RPMI8226 (cell line): ENCODE measurements around the gene GRK2.

Source experiments
- DNase-seq: peaks from one replicate; pipeline ENCODE4 v3.0.0-alpha.2; 2015

Gene GRK2

DNA sequence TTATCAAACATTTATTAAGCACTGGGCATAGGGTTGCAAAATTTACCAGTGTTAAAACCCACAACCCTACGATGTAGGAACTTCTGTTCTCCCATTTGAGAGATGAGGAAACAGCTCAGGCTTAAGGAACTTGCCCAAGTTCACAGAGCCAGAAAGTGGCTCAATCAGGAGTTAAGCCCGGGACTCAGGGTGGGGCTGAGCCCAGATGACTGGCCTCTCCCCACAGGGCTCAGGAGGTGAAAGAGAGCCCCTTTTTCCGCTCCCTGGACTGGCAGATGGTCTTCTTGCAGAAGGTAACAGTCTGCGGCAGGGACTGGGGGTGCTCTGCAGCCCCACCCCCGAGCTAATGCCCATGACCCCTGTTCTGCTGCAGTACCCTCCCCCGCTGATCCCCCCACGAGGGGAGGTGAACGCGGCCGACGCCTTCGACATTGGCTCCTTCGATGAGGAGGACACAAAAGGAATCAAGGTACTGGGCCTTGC, 17.2 kb downstream of the GRK2 start:
- DNase-seq, result no peak

DNA sequence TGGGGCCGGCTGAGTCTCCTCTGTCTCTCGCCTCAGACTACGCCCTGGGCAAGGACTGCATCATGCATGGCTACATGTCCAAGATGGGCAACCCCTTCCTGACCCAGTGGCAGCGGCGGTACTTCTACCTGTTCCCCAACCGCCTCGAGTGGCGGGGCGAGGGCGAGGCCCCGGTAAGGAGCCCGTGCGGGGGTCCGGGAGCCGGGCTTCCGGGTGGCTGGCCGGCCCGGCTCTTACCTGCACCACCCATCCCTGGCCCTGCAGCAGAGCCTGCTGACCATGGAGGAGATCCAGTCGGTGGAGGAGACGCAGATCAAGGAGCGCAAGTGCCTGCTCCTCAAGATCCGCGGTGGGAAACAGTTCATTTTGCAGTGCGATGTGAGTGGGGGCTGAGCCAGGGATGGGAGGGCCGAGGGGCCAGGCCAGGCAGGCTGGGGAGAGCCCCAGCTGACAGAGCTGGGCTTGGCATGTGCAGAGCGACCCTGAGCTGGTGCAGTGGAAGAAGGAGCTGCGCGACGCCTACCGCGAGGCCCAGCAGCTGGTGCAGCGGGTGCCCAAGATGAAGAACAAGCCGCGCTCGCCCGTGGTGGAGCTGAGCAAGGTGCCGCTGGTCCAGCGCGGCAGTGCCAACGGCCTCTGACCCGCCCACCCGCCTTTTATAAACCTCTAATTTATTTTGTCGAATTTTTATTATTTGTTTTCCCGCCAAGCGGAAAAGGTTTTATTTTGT, 18.7 kb downstream of the GRK2 start:
- no peak for DNase-seq

DNA sequence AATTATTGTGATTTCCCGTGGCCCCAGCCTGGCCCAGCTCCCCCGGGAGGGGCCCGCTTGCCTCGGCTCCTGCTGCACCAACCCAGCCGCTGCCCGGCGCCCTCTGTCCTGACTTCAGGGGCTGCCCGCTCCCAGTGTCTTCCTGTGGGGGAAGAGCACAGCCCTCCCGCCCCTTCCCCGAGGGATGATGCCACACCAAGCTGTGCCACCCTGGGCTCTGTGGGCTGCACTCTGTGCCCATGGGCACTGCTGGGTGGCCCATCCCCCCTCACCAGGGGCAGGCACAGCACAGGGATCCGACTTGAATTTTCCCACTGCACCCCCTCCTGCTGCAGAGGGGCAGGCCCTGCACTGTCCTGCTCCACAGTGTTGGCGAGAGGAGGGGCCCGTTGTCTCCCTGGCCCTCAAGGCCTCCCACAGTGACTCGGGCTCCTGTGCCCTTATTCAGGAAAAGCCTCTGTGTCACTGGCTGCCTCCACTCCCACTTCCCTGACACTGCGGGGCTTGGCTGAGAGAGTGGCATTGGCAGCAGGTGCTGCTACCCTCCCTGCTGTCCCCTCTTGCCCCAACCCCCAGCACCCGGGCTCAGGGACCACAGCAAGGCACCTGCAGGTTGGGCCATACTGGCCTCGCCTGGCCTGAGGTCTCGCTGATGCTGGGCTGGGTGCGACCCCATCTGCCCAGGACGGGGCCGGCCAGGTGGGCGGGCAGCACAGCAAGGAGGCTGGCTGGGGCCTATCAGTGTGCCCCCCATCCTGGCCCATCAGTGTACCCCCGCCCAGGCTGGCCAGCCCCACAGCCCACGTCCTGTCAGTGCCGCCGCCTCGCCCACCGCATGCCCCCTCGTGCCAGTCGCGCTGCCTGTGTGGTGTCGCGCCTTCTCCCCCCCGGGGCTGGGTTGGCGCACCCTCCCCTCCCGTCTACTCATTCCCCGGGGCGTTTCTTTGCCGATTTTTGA, 19.5 kb downstream of the GRK2 start:
- DNase-seq, result no peak

DNA sequence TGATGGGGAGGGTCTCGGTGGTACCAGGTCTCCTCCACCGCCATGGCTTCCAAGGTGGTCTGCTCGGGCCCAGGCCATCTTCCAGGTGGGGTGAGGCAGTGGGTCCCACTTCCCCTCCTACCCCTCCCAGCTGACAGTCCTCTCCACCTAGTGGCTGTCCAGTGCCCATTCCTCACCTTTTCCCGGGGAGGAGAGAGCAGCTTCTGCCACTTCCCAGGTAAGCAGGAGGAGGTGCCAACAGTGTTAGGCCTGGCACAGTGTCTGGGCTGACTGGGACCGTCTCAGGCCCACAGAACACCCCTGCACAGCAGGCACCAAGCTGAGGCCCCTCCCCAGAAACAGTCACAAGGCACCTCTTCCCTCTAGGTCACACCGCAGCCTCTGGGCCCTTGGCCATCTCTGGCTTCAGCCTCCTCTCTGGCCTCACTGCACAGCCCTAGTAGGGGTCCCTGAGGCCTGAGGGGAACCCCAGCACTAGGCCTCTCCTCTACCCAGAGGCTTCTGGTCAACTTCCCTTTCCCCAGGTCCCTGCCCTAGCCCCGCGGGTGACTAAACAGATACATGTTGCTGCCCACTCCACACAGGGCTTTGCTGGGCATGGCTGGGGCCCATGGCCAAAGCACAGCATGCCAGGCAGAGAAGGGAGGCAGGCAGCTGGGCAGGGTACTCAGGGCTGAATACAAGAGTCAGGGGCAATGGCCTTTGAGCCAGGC, 20.5 kb downstream of the GRK2 start:
- no peak for DNase-seq

DNA sequence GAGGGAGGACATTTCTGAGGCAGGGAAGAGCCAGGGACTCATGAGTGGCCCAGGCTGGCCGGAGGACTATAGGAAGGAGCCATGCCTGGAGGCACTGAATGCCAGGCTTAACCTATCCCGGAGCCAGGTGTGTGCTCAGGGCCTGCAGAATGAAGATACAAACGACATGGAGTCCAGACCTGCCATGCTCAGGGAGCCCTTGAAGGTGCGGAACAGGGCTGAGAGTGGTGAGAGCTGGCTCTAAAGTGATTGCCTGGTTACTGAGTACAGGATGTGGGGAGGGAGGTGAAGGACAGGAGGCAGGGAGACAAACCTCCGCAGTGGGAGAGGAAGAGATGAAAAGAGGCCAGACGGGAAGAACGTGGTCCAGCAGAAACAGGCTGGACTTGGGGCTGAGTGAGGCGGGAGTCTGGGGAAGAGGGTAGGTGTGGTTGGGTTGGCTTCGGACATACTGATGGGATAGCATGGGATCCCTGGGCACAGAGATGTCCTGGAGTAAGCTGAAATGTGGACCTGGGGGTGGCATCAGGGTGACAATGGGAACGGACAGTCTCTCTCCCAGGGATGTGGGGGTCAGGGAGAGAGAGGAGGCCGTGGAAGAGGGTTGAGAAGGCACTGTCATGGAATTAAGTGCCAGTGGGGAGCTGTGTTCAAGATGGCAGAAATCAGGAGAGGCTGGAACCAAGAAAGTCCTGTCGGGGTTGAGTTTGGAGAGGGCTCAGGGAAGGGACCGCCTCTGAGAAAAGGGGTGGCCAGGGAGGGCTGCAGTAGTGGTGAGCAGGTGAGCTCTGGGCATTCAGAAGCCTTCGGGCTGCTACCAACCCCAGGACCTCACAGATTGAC, 21.3 kb downstream of the GRK2 start:
- DNase-seq, result no peak

DNA sequence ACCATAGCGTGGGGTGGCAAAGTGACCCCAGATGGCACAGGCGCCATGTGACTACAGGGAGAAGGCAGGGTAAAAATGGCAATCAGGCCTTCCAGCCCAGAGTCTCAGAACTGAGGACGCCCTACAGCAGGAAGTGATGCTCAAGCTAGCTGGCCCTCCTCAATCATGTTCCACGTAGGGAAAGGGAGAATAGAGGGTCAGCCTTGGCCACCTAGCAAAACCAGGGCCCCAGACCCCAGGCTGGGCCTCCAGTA, 21.9 kb downstream of the GRK2 start:
- DNase-seq, result no peak

DNA sequence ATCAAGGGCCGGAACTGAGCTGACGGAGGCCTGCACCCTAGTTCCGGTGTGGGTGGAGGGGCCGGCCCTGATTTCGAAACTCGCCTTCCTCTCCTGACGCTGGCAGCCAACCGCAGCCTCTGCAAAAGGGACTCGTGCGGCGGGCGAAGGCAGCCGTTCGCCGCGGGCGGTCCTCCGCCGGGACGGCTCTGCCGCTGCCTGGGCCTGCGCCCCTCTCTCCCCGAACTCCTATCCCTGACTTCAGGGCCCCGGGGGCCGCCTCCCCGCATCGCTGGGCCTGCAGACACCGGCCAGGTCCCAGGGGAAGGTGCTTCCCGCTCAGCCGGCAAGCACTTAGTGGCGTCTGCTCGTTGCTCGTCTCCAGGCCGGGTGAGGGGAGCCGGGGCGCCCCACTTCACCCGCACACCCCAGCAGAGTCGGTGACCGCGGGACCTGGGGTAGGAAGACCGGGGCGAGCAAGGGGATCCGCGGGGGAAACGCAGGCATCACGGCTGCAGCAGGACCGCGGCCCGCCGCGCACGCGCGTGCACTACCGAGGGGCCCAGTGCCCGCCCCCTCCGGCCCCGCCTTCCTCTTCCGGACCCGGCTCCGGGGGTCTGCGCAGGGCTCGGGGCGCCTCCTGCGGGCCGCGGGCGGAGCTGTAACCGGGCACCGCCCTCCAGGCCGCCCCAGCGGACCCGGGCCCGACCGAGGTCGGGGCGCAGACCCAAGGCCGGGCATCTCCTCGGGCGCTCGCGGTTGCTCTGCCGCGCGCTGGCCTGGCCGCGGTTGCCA, 22.4 kb downstream of the GRK2 start:
- peak; percentile 89 for DNase-seq

DNA sequence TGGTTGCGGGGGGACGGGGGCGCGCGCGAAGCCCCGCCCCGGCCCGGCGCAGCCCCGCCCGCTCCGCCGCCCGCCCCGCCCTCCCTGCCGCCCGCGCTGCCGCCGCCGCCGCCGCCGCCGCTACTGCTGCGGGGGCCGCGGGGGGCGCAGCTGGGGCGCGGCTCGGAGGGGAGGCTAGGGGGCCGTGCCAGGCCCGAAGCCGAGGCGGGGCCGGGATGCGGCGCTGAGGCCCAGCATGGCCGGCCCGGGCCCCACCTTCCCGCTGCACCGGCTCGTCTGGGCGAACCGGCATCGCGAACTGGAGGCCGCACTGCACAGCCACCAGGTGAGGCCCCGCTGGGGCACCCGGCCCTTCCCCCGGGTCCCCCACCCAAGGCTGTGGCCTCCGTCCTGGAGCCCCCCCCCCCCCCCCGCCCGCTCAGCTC, 23.0 kb downstream of the GRK2 start, which contains the start of gene ANKRD13D:
TSS of gene ANKRD13D (plus strand) at position 78 of the 425 bp plus-strand sequence. CDS start at position 236, 158 bp downstream.
- no peak for DNase-seq

DNA sequence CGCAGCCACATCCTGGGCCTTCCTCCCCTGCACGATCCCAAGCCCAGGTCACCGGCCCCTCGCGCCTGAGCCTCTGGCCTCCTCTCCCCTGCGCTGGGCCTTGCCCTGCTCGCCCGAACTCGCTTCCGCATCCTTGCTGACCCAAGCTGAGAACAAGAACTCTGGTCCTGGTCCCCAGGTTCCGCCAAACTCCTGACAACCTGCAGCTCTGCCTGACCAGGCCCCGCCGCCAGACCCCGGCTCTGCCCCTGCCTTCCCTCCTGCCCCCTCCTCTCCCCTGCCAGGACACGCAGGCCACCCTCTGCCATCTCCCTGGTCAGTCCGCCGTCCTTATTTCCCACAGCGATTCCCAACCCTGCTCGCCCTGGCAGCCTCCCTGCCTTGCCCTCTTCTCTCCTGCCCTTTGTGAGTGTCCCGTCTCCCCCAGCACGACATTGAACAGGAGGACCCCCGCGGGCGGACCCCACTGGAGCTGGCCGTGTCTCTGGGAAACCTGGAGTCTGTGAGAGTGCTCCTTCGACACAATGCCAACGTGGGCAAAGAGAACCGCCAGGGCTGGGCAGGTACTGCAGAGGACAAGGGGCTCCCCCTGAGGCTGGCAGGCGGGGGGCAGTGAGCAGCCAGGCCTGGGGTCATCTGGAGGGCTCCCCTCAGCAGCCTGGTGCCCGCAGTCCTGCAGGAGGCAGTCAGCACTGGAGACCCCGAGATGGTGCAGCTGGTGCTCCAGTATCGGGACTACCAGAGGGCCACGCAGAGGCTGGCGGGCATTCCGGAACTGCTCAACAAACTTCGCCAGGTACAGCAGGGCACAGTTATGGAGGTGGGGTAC, 23.6 kb downstream of the GRK2 start:
- DNase-seq, result peak; percentile 27

DNA sequence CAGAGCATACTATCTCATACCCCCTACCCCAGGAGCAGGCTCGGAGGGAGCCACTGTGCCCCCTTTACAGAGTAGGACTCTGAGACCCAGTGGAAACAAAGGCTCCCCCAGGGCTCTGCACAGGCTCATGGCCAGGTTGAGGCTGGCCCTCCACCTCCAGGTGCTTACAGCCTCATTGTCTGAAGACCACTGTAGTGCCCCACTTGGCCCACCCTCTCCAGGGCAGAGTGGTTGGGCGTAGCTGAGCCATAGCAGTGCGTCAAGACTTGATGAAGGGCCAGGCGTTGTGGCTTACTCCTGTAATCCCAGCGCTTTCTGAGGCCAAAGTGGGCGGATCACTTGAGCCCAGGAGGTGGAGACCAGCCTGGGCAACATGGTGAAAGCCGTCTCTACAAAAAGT, 24.5 kb downstream of the GRK2 start:
- no peak for DNase-seq

DNA sequence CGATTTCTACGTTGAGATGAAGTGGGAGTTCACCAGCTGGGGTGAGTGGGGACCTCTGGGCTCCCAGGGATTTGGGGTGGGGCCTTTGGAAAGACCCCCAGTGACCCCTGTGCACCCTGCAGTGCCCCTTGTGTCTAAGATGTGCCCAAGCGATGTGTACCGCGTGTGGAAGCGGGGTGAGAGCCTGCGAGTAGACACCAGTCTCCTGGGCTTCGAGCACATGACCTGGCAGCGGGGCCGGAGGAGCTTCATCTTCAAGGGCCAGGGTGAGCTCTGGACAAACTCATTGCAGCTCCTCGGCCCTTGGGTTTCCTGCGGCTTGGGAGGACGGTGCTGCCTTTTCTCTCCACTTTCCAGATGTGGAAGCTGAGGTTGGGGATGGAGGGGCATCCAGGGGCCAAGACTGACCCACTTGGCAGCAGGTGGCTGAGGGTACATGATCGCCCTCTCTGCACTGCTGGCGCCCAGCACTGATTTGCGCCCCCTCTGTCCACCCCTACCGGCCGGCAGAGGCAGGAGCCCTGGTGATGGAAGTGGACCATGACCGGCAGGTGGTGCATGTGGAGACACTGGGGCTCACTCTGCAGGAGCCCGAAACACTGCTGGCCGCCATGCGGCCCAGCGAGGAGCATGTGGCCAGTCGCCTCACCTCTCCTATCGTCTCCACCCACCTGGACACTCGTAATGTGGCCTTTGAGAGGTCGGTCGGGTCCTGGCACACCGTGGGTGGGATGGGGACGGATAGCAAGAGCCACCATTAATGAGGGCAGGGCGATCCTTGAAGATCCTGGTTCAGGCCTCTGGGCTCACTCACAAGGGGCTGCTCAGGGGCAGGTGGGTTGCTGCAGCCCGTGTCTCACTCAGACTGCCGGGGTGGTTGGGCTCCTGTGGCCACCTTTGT, 25.5 kb downstream of the GRK2 start:
- no peak for DNase-seq

DNA sequence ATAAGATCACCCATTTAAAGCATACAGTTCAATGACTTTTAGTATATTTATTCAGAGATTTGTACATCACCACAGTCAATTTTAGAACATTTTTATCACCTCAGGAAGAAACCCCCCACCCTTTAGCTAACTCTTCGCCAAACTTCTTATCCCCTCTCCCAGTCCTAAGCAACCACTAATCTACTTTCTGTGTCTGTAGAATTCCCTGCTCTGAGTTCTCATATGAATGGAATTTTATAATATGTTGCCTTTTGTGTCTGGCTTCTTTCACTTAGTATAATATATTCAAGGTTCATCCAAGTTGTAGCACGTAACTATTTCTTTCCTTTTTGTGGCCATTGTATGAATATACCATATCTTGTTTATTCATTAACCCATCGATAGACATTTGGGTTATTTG, 26.4 kb downstream of the GRK2 start:
- no peak for DNase-seq

DNA sequence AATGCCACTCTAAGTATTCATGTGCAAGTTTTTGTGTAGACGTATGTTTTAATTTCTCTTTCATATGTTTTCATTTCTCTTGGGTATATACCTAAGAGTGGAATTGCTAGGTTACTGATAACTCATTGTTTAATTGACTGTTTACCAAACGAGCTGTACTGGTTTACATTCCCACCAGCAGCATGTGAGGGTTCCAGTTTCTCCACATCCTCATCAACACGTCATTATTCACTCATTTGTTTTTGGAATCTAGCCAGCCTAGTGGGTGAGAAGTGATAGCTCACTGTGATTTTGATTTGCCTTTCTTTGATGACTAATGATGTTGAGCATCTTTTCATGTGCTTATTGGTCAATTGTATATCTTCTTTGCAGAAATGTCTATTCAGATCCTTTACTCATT, 26.8 kb downstream of the GRK2 start:
- no peak for DNase-seq

DNA sequence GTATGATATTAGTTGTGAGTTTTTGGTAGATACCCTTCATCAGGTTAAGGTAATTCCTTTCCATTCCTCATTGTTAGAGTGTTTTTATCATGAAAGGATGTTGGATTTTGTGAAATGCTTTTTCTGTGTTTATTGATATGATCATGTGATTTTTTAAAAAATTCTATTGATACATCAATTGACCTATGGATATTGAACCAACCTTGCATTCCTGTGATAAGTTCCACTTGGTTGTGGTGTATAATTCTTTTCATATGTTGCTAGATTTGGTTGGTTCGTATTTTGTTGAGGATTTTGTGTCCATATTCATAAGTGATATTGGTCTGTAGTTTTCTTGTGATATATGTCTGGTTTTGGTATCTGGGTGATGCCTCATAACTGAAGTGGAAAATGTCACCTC, 29.6 kb downstream of the GRK2 start:
- no peak for DNase-seq

DNA sequence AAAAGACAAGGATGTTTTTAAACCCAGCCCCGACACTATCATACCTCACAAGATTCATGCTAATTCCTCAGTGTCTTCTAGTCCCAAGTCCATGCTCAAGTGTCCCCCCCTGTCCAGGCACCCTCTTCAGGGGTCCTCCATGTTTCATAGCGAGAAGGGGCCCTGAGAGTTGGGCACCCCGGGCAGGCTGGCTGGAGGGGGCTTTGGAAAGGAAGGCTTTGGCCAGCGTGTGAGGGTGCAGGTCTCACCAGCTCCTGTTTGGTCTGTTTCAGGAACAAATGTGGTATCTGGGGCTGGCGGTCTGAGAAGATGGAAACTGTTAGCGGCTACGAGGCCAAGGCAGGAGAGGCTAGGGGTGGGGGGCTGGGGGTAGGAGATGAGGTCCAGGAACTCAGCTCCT, 32.5 kb downstream of the GRK2 start:
- DNase-seq, result no peak

DNA sequence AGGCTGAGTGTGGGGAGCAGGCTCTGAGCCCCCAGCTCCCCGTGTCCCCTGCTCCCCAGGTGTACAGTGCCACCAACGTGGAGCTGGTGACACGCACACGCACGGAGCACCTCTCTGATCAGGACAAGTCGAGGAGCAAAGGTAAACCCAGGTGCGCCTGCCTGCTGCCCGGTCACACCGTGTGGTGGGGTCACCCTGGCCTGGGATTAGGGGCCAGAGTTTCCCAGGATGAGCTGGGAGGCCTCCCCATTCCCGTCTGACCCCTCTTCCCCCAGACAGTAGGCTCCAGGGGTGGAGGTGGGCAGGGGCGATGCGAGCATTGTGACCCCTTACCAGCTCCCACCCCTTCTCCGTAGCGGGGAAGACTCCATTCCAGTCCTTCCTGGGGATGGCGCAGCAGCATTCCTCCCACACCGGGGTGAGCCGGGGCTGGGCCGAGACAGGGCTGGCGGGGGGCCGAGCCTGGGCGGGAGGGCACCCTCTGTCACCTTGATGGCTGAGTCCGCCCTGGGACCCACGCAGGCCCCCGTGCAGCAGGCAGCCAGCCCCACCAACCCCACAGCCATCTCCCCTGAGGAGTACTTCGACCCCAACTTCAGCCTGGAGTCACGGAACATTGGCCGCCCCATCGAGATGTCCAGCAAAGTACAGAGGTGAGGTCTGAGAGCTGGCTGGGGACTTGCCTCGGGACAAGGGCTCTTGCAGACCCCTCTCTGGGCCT, 33.4 kb downstream of the GRK2 start:
- no peak for DNase-seq

DNA sequence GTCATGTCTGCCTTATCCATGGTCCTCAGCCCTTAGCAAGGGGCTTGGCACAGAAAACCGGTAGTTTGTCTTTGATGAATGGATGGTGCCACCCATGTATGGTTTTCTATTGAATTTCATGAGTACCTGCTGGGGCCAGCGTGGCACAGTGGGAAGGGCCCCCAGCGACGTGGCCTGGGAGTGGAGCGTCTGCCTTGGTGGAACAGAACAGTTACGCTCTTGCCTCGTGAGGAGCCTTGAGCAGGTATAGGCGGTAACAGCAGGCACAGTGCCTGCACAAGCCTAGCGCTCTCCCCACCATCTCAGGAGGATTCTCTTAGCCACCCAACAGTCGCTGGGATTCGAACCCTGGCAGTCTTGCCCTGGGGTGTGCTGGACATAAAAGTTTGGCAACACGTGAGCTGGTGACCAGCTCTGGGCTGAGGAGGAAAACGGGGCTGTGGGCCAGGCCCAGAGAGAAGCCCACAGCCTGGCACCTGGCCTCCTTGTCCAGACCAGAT, 34.0 kb downstream of the GRK2 start:
- DNase-seq, result no peak

DNA sequence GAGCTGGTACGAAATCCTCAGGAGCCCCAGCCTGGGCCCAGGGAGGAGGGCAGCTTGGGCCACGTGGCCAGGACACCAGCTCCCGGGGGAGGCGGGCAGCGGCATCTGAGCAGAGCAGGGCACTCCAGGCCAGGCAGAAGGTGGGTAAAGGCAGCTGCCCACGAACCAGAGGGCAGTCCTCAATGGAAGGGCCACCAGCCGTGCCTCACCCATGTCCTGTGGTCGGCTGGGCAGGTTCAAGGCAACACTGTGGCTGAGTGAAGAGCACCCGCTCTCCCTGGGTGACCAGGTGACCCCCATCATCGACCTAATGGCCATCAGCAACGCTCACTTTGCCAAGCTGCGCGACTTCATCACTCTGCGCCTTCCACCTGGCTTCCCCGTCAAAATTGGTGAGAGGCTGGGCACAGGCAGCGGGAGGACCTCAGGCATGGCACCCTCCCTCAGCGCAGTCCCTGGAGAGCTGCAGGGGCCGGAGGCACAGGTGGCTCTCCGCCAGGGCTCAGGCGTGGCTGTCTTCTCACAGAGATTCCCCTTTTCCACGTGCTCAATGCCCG, 34.6 kb downstream of the GRK2 start:
- no peak for DNase-seq
